ENCODE measurements around the gene FAIM2. TPM values are rescaled to one million over a fixed set of nuclear protein-coding genes. Genes with fewer than 3 reads are reported as not detected.

FAIM2 gene
- total RNA-seq, 1 donor from 2014 or later, result 0.35 TPM

GRCh38 chr12:49941556-49942511 lies 38.1 kb upstream of the FAIM2 start:
- peak; percentile 45 for DNase-seq (ENCODE audit: low spot score)

- peak; percentile 57 for DNase-seq (ENCODE audit: low spot score)
Measured at GRCh38 chr12:49939707-49940106, 36.0 kb upstream of the FAIM2 start.

GRCh38 chr12:49939307-49939706 lies 35.6 kb upstream of the FAIM2 start:
- no peak for DNase-seq (ENCODE audit: low spot score)

GRCh38 chr12:49937639-49938300 lies 34.1 kb upstream of the FAIM2 start:
- DNase-seq (ENCODE audit: low spot score), result peak; percentile 62

- DNase-seq (ENCODE audit: low spot score), result no peak
Measured at GRCh38 chr12:49936925-49937324, 33.2 kb upstream of the FAIM2 start.

- DNase-seq (ENCODE audit: low spot score), result no peak
Measured at GRCh38 chr12:49934505-49934904, 30.8 kb upstream of the FAIM2 start.

GRCh38 chr12:49933796-49934195 lies 30.1 kb upstream of the FAIM2 start:
- DNase-seq (ENCODE audit: low spot score), result peak; percentile 49

GRCh38 chr12:49932533-49933130 lies 28.9 kb upstream of the FAIM2 start:
- peak; percentile 45 for DNase-seq (ENCODE audit: low spot score)

GRCh38 chr12:49932023-49932422 lies 28.3 kb upstream of the FAIM2 start:
- peak; percentile 83 for DNase-seq (ENCODE audit: low spot score)

- no peak for DNase-seq (ENCODE audit: low spot score)
Measured at GRCh38 chr12:49930515-49931288, 27.0 kb upstream of the FAIM2 start.

GRCh38 chr12:49929581-49929980 lies 25.9 kb upstream of the FAIM2 start:
- peak; percentile 82 for DNase-seq (ENCODE audit: low spot score)

- peak; percentile 72 for DNase-seq (ENCODE audit: low spot score)
Measured at GRCh38 chr12:49928471-49928870, 24.8 kb upstream of the FAIM2 start.

GRCh38 chr12:49925433-49926204 lies 21.9 kb upstream of the FAIM2 start:
- peak; percentile 78 for DNase-seq (ENCODE audit: low spot score)

GRCh38 chr12:49924628-49925246 lies 21.0 kb upstream of the FAIM2 start:
- DNase-seq (ENCODE audit: low spot score), result peak; percentile 71

- peak; percentile 74 for DNase-seq (ENCODE audit: low spot score)
Measured at GRCh38 chr12:49923880-49924556, 20.3 kb upstream of the FAIM2 start.

- DNase-seq (ENCODE audit: low spot score), result peak; percentile 85
Measured at GRCh38 chr12:49923035-49923644, 19.4 kb upstream of the FAIM2 start.

GRCh38 chr12:49922349-49923034 lies 18.8 kb upstream of the FAIM2 start:
- DNase-seq (ENCODE audit: low spot score), result peak; percentile 88

- DNase-seq (ENCODE audit: low spot score), result peak; percentile 51
Measured at GRCh38 chr12:49921936-49922335, 18.2 kb upstream of the FAIM2 start.
